ENCODE results near the gene SPTBN4. TPM values are rescaled to one million over a fixed set of nuclear protein-coding genes. Genes with fewer than 3 reads are reported as not detected.

Gene SPTBN4
- total RNA-seq, 1 experiment from 2014 or later, result 0.82 TPM

DNA sequence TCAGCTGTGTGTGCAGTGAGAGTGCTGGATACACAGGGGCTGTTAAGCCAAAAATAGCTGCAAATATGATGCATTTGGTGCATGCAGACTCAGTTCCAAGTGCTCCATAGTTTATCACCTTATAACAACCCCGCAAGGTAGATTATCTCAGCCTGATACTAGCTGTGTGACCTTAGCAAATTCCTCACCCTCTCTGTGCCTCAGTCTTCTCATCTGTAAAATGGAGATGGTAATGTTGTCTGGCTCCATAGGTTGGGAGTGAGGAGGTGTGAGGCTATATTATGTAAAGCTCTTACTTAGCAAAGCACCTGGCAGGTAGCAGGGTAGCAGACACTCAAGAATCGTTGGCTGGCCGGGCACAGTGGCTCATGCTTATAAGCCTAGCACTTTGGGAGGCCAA lies 86.0 kb downstream of the SPTBN4 start:
- no peak overlapping the region for H3K27ac Mint-ChIP-seq (ENCODE audit: unreplicated experiment)
- no peaks in the 10 kb centered on the region for H3K36me3 ChIP-seq (ENCODE audit: control insufficient read depth, insufficient read depth, low read length)
- intact Hi-C loops (cut with micrococcal nuclease; ENCODE audit: unreplicated experiment), result no loop called here
- DNase-seq, result no peak
- peaks cover 33% of the 10 kb centered on the region for H3K27me3 Mint-ChIP-seq (ENCODE audit: insufficient read depth, unreplicated experiment)
- H3K36me3 Mint-ChIP-seq (ENCODE audit: insufficient read depth, unreplicated experiment), result no peaks in the 10 kb centered on the region
- 0 out of 2 replicates have a peak, but pooled peaks cover 10% of the 10 kb centered on the region for H3K4me1 ChIP-seq
- H3K4me3 ChIP-seq (ENCODE audit: low read depth, low read length), result no peak overlapping the region
- H3K27me3 ChIP-seq (replicated peaks; ENCODE audit: control insufficient read depth, insufficient read depth, low read length), result no peaks in the 10 kb centered on the region; the same call in 1 of the 2 replicates
- peaks cover 11% of the 10 kb centered on the region for H3K4me1 Mint-ChIP-seq (ENCODE audit: low read depth, unreplicated experiment)
- no TSS peak for BruUV-seq (replicated peaks)
- no peak overlapping the region for H3K4me3 Mint-ChIP-seq (ENCODE audit: unreplicated experiment)
- POLR2A ChIA-PET, result no interaction called here
- no peaks in the 10 kb centered on the region for H3K9me3 Mint-ChIP-seq (ENCODE audit: unreplicated experiment)
- TF ChIP-seq, protein P1, sequence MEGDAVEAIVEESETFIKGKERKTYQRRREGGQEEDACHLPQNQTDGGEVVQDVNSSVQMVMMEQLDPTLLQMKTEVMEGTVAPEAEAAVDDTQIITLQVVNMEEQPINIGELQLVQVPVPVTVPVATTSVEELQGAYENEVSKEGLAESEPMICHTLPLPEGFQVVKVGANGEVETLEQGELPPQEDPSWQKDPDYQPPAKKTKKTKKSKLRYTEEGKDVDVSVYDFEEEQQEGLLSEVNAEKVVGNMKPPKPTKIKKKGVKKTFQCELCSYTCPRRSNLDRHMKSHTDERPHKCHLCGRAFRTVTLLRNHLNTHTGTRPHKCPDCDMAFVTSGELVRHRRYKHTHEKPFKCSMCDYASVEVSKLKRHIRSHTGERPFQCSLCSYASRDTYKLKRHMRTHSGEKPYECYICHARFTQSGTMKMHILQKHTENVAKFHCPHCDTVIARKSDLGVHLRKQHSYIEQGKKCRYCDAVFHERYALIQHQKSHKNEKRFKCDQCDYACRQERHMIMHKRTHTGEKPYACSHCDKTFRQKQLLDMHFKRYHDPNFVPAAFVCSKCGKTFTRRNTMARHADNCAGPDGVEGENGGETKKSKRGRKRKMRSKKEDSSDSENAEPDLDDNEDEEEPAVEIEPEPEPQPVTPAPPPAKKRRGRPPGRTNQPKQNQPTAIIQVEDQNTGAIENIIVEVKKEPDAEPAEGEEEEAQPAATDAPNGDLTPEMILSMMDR (IDR thresholded peaks at IDR 0.05; ENCODE audit: insufficient read depth in 1 of 2, low read depth in 1 of 2, low read length in 1 of 2, severe bottlenecking in 1 of 2, unreplicated experiment in 1 of 2), result no peak
- CTCF ChIA-PET, result no interaction called here
- no peaks in the 10 kb centered on the region for H3K9me3 ChIP-seq

DNA sequence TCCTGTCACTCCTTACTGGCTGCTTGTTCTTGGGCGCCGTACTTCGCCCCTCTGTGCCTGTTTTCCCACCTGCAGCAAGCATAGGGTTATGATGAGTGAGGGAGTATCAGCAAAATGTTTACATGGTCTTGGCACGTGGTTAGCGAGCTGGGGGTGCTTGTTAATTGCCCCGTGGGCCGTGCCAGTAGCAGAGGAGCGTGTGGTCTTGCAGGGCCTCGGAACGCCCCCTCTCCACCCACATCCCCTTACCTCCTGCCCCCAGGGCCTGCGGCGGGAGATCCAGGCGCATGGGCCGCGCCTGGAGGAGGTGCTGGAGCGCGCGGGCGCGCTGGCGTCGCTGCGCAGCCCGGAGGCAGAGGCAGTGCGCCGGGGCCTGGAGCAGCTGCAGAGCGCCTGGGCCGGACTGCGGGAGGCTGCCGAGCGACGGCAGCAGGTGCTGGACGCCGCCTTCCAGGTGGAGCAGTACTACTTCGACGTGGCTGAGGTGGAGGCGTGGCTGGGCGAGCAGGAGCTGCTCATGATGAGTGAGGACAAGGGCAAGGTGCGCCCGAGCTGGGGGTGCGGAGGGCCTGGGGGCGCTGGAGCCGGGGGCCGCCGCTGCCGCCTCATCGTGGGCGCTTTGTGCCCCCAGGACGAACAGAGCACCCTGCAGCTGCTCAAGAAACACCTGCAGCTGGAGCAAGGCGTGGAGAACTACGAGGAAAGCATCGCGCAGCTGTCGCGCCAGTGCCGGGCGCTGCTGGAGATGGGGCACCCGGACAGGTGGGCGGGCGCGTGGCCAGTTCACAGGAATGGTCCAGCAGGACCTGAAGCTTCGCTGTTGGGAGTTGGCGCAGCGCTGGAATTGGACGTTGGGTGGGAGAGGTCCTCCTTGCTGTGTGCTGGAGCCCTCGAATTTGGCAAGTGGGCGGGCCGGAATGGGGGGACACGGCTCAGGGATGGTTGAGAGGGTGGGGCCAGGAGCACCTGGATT lies 87.4 kb downstream of the SPTBN4 start:
- Mint-ChIP-seq H3K9me3 (ENCODE audit: unreplicated experiment) (no peaks in the 10 kb centered on the region), H3K4me3 (ENCODE audit: unreplicated experiment) (peak overlapping the region; percentile 62), H3K27me3 (ENCODE audit: insufficient read depth, unreplicated experiment) (peaks cover 33% of the 10 kb centered on the region), H3K27ac (ENCODE audit: unreplicated experiment) (no peak overlapping the region), H3K36me3 (ENCODE audit: insufficient read depth, unreplicated experiment) (no peaks in the 10 kb centered on the region), H3K4me1 (ENCODE audit: low read depth, unreplicated experiment) (peaks cover 11% of the 10 kb centered on the region)
- no TSS peak for BruUV-seq (replicated peaks)
- POLR2A ChIA-PET, result no interaction called here
- Histone ChIP-seq H3K4me1 (0 out of 2 replicates have a peak, but pooled peaks cover 6% of the 10 kb centered on the region), H3K9me3 (no peaks in the 10 kb centered on the region), H3K36me3 (ENCODE audit: control insufficient read depth, insufficient read depth, low read length) (no peaks in the 10 kb centered on the region), H3K27me3 (replicated peaks; ENCODE audit: control insufficient read depth, insufficient read depth, low read length) (no peaks in the 10 kb centered on the region; the same call in 1 of the 2 replicates), H3K4me3 (ENCODE audit: low read depth, low read length) (no peak overlapping the region; the same call in 1 of the 2 replicates)
- TF ChIP-seq, protein P1 (IDR thresholded peaks at IDR 0.05; ENCODE audit: insufficient read depth in 1 of 2, low read depth in 1 of 2, low read length in 1 of 2, severe bottlenecking in 1 of 2, unreplicated experiment in 1 of 2), result no peak
- intact Hi-C loops (cut with micrococcal nuclease; ENCODE audit: unreplicated experiment), result no loop called here
- CTCF ChIA-PET, result interaction anchor here (1.0 to 1.3 kb wide), 3 partner anchors 13 to 80 kb away, joined by 3 to 4 read pairs (median 4); no protein-coding TSS in a partner anchor
- DNase-seq, result peak in 1 of 2 experiments; percentile 57

DNA sequence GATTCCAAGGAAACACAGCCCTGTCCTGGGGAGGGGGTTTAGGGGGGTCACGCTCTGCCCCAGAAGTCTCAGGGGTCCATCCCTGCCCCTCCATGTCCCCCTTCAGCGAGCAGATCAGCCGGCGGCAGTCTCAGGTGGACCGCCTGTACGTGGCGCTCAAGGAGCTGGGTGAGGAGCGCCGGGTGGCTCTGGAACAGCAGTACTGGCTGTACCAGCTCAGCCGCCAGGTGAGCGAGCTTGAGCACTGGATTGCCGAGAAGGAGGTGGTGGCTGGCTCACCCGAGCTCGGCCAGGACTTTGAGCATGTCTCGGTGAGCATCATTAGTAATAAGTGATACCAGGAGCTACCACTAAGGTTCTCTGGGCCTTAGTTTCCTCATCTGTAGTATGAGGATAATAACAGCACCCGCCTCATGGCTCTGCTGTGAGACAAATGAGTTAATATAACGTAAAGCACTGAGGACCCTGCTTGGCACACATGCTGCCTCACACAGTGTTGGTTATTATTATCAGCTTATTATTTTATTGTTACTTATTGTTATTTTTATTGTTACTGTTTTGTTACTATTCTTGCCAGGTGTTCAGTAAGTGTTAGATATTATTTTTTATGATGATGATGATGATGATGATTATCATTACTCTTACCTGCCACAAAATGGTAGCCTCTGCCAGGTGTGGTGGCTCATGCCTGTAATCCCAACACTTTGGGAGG lies 89.3 kb downstream of the SPTBN4 start:
- no peak for DNase-seq
- TF ChIP-seq, protein P1 (IDR thresholded peaks at IDR 0.05; ENCODE audit: insufficient read depth in 1 of 2, low read depth in 1 of 2, low read length in 1 of 2, severe bottlenecking in 1 of 2, unreplicated experiment in 1 of 2), result no peak
- no peaks in the 10 kb centered on the region for H3K9me3 Mint-ChIP-seq (ENCODE audit: unreplicated experiment)
- Histone ChIP-seq H3K4me3 (ENCODE audit: low read depth, low read length) (no peak overlapping the region), H3K4me1 (0 out of 2 replicates have a peak, but pooled peaks cover 3% of the 10 kb centered on the region), H3K36me3 (ENCODE audit: control insufficient read depth, insufficient read depth, low read length) (no peaks in the 10 kb centered on the region), H3K9me3 (no peaks in the 10 kb centered on the region), H3K27me3 (replicated peaks; ENCODE audit: control insufficient read depth, insufficient read depth, low read length) (no peaks in the 10 kb centered on the region; the same call in 1 of the 2 replicates)
- H3K27me3 Mint-ChIP-seq (ENCODE audit: insufficient read depth, unreplicated experiment), result peaks cover 39% of the 10 kb centered on the region
- intact Hi-C loops (cut with micrococcal nuclease; ENCODE audit: unreplicated experiment), result no loop called here
- BruUV-seq (replicated peaks), result no TSS peak
- H3K27ac Mint-ChIP-seq (ENCODE audit: unreplicated experiment), result no peak overlapping the region
- CTCF ChIA-PET, result interaction anchor here (0.6 to 1.8 kb wide), 6 partner anchors 13 to 276 kb away, joined by 3 to 5 read pairs (median 4); no protein-coding TSS in a partner anchor
- POLR2A ChIA-PET, result no interaction called here
- H3K4me3 Mint-ChIP-seq (ENCODE audit: unreplicated experiment), result no peak overlapping the region
- no peaks in the 10 kb centered on the region for H3K36me3 Mint-ChIP-seq (ENCODE audit: insufficient read depth, unreplicated experiment)
- H3K4me1 Mint-ChIP-seq (ENCODE audit: low read depth, unreplicated experiment), result peaks cover 4% of the 10 kb centered on the region
